NCI-H1092 (cell line): ENCODE results near the gene GPR176.
"Not testable (repeated sequence)": the region's sequence is repeated elsewhere in the genome, so short reads cannot be mapped to it uniquely, and the experiment has no call there.

Experiments used
- DNase-seq: peaks from one replicate; lab custom pipeline; 2025; lab: John Stamatoyannopoulos, UW

GPR176 gene

GRCh38 chr15:39857132-39857531, 62.9 kb downstream of the GPR176 start:
- DNase-seq: no peak

- no peak for DNase-seq
Measured at GRCh38 chr15:39856357-39856756, 63.7 kb downstream of the GPR176 start.

DNA sequence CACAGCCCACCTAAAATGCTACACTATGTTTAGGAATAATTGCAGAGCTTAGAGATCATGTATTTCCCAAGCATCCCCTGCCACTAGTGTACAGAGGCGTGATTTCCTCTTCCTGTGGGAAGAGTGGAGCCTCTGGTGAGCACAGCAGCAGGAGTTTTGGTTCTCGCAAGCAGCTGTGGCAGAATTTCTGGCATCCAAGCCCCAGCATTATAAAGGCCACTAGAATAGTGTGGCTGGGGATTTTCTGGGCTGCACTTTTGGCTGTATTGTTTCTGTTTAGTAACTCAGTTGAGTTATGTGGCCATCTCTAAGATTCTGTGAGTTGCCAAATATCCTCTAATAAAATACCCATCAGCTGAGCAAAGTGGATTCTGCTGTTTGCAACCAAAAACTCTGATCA, 64.7 kb downstream of the GPR176 start:
- no peak for DNase-seq

DNA sequence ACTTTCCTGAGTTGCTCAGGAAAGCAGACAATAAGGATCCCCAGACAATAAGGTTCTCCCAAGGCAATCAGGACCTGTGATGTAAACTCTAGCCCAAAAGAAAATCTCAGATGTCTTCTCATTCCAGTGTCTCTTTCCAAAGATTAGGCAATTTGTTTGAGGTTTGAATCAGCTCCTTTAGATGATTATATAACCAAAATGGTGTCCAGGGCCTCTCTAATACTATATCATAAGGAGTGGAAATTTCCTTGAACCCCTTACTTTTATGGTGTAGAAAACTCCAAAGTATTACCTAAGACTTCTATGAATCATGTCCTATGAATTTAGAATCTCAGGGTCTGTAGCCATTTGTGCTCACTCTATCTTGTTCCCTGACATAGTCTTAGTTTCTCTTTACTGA, 65.9 kb downstream of the GPR176 start:
- DNase-seq: no peak

GRCh38 chr15:39852250-39852649, 67.8 kb downstream of the GPR176 start:
- no peak for DNase-seq

- DNase-seq: no peak
Measured at GRCh38 chr15:39851500-39852092, 68.5 kb downstream of the GPR176 start.

DNA sequence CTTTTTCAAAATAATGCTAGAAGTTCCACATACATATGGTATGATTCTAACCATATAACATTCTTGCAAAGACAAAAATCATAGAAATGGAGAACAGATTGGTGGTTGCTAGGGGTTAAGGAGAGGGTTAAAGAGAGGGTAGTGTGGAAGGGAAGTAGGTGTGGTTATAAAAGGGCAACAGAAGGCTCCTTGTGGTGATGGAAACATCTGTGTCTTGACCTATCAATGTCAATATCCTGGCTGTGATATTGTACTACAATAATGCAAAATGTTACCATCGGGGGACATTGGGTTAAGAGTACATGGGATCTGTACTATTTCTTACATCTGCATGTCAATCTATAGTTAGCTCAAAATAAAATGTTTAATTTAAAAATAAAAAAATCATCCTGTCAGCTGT, 69.6 kb downstream of the GPR176 start:
- no peak for DNase-seq

- no peak for DNase-seq
Measured at GRCh38 chr15:39846108-39846507, 74.0 kb downstream of the GPR176 start.

DNA sequence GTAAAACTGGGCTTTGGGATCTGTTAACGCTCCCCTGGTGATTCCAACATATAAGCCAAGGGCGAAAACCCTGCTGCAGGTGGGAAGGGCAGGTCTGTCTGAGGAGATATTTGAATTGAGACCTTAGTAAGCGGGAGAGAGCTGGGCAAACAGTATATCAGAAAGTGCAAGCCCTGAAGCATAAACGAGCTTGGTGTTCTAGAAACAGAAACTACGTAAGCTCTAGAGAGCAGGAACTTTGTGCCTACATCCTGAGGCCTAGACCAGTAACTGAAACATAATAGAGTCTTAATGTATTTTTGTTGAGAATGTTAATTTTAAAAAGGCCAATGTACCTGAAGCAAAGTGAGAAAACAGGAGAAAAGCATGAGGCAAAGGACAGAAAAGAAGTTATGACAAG, 74.5 kb downstream of the GPR176 start:
- no peak for DNase-seq

- DNase-seq: no peak
Measured at GRCh38 chr15:39843565-39843964, 76.5 kb downstream of the GPR176 start.

DNA sequence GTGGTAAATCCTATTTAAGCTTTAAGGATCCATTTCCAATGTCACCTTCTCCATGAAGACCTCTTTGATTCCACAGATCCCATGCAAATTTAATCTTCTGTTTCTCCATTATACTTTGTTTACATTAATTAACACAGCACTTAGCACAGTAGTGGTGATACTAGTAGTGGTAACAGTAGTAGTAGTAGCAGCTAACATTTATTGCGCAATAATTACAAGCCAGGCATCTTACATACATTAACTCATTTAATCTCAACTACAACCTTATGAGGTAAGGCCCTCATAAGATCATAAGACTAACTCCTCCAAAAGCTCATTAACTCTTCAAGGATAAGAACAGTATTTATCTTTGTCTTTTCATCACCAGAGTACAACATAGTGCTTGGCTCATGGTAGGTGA, 82.6 kb downstream of the GPR176 start:
- DNase-seq: no peak

DNA sequence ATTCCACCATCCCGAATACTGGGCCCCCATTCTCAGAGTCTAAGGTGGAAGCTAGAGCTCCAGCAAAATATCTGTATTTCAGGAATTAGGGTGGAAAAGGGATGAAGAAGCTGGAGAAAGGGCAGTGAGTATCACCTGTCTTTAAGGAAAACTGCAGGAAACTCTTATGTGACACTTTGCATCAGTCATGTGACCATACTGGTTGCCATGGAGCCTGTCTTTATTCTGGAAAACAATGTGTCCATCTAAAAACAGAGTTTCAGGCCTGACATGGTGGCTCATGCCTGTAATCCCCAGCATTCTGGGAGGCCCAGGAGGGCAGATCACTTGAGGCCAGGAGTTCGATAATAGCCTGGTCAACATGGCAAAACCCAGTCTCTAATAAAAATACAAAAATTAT, 84.5 kb downstream of the GPR176 start:
- DNase-seq: no peak

GRCh38 chr15:39834256-39834655, 85.8 kb downstream of the GPR176 start:
- DNase-seq: no peak

DNA sequence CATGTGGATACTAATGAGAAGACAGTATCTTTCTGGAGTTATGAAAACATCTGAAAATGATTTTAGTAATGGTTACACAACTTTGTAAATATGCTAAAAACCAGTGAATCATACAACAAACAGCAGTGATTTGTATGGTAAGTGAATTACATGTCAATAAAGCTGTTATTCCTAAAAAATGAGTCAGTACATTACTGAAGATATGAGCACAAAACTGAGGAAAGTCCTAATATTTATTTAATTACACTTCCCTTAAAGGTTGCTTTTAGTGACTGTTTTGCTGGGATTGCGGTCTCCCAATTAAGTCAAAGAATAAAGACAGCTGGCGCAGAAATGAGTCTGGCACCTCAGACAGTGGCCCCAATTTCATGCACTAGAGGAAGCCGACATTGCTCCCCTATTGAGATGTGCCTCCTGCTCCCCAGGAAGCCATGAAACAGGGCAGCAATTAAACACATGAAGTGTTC, 86.5 kb downstream of the GPR176 start:
- peak; percentile 1 for DNase-seq

DNA sequence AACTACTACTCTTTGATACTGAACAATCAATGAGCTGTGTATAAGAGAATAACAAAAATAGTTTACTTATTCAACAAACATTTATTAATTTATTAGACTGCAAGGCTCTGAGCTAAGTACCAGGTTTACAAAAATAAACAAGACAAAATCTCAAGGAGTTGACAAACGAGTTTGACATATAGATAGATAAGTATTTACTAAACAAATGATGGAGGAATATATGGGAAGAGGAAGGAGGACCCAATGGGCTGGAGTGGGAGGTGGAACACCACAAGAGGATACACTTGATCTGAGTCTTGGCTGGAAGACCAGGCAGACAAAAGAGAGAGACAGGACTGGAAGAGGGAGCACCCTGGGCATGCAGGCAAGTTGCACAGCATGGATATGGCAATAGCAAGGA, 89.9 kb downstream of the GPR176 start:
- no peak for DNase-seq

- peak; percentile 30 for DNase-seq
Measured at GRCh38 chr15:39828374-39828931, 91.6 kb downstream of the GPR176 start.

GRCh38 chr15:39826975-39827374, 93.1 kb downstream of the GPR176 start:
- no peak for DNase-seq

- DNase-seq: no peak
Measured at GRCh38 chr15:39823634-39824033, 96.4 kb downstream of the GPR176 start.

GRCh38 chr15:39820050-39820602, 99.9 kb downstream of the GPR176 start:
- DNase-seq: no peak

GRCh38 chr15:39819533-39819932, 100.5 kb downstream of the GPR176 start:
- no peak for DNase-seq

- no peak for DNase-seq
Measured at GRCh38 chr15:39817892-39818291, 102.2 kb downstream of the GPR176 start.

GRCh38 chr15:39814489-39814888, 105.6 kb downstream of the GPR176 start:
- no peak for DNase-seq

- DNase-seq: not testable (repeated sequence)
Measured at GRCh38 chr15:39812651-39813050, 107.4 kb downstream of the GPR176 start.

- DNase-seq: no peak
Measured at GRCh38 chr15:39808909-39809308, 111.2 kb downstream of the GPR176 start.
